Muscle of back (tissue), 11 donors: ENCODE results near the gene DISC1. TPM values are rescaled to one million over a fixed set of nuclear protein-coding genes. Genes with fewer than 3 reads are reported as not detected.
A peak's percentile ranks its signal among the peaks of the same experiment; 100 is the strongest.
"Not testable (repeated sequence)": the region's sequence is repeated elsewhere in the genome, so short reads cannot be mapped to it uniquely, and the experiment has no call there.

Experiments
- DNase-seq, 3 donors: peaks; one replicate each; pipeline versions ENCODE4 v3.0.0 to v3.0.0-alpha.2; 2013
- polyA plus RNA-seq, 10 donors: library from polyadenylated mRNA; unstranded; fragments of 120-200 nt; gene quantifications; one replicate each; pipeline ENCODE4 v1.2.1, GENCODE V29; 2013; ENCODE audit not compliant: insufficient read length in 10 of 10

Gene DISC1
- polyA plus RNA-seq, 10 donors, result 5.2 to 9.3 (median 7.2) TPM

GRCh38 chr1:231768416-231768815 is 141.8 kb downstream of the DISC1 start:
- no peak for DNase-seq

GRCh38 chr1:231770506-231771175 is 144.1 kb downstream of the DISC1 start:
- DNase-seq, result no peak

GRCh38 chr1:231774719-231775335 is 148.2 kb downstream of the DISC1 start:
- DNase-seq, result no peak

GRCh38 chr1:231776010-231776756 is 149.6 kb downstream of the DISC1 start:
- peak in 2 of 3 donors; percentile 32 to 76 for DNase-seq

GRCh38 chr1:231776757-231777062 is 150.1 kb downstream of the DISC1 start:
- DNase-seq, result no peak

- peak; percentile 48 to 79 (median 56) for DNase-seq
These were observed 151.6 kb downstream of the DISC1 start for GRCh38 chr1:231778009-231778719.

GRCh38 chr1:231779081-231779480 is 152.5 kb downstream of the DISC1 start:
- no peak for DNase-seq

GRCh38 chr1:231781892-231782291 is 155.3 kb downstream of the DISC1 start:
- DNase-seq, result peak in 1 of 3 donors; percentile 22

GRCh38 chr1:231785073-231785472 is 158.5 kb downstream of the DISC1 start:
- DNase-seq, result not testable (repeated sequence)

- no peak for DNase-seq
These were observed 159.5 kb downstream of the DISC1 start for GRCh38 chr1:231786126-231786525.

- DNase-seq, result no peak
These were observed 166.0 kb downstream of the DISC1 start for GRCh38 chr1:231792634-231793033.

GRCh38 chr1:231793893-231794292 is 167.3 kb downstream of the DISC1 start:
- DNase-seq, result no peak

- no peak for DNase-seq
These were observed 169.6 kb downstream of the DISC1 start for GRCh38 chr1:231796141-231796540.

GRCh38 chr1:231799363-231799986 is 172.9 kb downstream of the DISC1 start:
- DNase-seq, result no peak

- DNase-seq, result no peak
These were observed 173.5 kb downstream of the DISC1 start for GRCh38 chr1:231800108-231800507.

GRCh38 chr1:231801042-231801585 is 174.5 kb downstream of the DISC1 start:
- DNase-seq, result no peak

GRCh38 chr1:231803353-231803752 is 176.8 kb downstream of the DISC1 start:
- no peak for DNase-seq

GRCh38 chr1:231806623-231807495 is 180.3 kb downstream of the DISC1 start:
- DNase-seq, result peak in 2 of 3 donors; percentile 25 to 33

GRCh38 chr1:231807541-231807940 is 181.0 kb downstream of the DISC1 start:
- DNase-seq, result peak in 1 of 3 donors; percentile 25

- no peak for DNase-seq
These were observed 181.5 kb downstream of the DISC1 start for GRCh38 chr1:231808116-231808515.

GRCh38 chr1:231808990-231809389 is 182.4 kb downstream of the DISC1 start:
- DNase-seq, result peak in 2 of 3 donors; percentile 38 to 49
